NCI-H226 (cell line): ENCODE results near the gene DIAPH1.
"Not testable (repeated sequence)": the region's sequence is repeated elsewhere in the genome, so short reads cannot be mapped to it uniquely, and the experiment has no call there.

Experiments used
- DNase-seq: peaks from one replicate; pipeline ENCODE4 v3.0.0-alpha.2; 2015

The DIAPH1 gene

DNA sequence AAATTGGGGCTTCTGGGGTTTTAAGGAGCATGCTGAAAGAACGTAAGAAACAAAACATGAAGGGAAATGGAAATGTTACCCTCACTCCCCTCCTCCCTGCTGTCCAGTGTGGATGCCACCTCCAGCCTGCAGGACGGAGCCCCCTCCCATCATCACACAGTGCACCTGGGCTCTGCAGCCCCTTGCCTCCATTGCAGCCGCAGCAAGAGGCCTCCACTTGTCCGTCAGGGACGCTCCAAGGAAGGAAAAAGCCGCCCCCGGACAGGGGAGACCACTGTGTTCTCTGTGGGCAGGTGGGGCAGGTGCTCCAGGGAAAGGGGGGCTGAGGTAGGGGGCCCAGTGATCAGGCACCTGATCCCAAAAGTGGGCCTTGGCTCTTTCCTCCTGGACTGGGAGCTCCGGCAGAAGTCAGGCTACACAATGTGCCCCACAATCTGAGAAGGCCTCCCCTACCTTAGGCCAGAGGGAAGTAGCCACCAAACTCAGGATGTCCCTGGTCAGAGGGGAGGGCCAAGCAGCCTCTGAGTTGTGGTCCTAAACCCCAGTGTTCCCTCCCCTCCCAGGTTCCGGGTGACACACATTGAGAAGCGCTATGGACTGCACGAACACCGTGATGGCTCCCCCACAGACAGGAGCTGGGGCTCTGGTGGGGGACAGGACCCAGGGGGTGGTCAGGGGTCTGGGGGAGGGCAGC lies 20.7 kb upstream of the DIAPH1 start:
- DNase-seq: no peak

DNA sequence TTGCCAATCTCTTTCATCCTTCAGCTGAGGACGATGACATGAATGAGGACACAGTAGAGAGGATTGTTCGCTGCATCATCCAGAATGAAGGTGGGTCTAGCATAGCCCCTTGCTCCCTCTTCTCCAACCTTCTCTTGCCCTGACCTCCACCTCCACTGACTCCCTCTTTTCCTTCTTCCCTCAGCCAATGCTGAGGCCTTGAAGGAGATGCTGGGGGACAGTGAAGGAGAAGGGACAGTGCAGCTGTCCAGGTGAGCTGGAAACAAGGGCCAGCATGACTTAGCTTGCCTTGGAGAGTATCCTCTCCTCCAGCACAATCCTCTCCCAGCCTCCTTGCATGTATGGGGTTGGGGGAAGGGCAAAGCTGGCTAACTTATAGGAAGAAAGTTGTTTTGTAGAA lies 20.0 kb upstream of the DIAPH1 start:
- no peak for DNase-seq

DNA sequence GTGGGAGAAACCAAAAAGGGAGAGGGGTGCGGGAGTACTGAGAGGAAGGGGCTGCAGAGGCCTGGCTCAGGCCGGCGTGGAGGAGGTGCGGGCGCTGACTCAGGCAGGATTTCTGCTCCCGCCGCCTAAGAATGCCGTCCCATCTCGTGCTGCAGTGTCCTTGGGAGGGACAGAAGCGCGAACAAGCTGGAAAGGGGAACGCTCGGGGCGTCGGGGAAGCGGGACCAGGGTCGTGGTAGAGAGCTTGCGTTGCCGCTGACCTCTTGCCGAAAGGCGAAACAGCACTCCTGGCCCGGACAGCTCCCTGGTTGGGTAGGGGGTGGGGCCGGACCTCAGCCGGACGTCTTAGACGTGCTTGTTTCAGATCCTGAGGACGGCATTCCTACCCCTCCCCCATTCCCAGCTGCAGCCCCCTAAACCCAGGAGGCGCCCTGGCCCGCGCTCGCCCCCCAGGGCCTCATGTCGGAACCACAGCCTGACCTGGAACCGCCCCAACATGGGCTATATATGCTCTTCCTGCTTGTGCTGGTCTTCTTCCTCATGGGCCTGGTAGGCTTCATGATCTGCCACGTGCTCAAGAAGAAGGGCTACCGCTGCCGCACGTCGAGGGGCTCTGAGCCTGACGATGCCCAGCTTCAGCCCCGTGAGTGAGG lies 19.1 kb upstream of the DIAPH1 start:
- DNase-seq: peak; percentile 27

DNA sequence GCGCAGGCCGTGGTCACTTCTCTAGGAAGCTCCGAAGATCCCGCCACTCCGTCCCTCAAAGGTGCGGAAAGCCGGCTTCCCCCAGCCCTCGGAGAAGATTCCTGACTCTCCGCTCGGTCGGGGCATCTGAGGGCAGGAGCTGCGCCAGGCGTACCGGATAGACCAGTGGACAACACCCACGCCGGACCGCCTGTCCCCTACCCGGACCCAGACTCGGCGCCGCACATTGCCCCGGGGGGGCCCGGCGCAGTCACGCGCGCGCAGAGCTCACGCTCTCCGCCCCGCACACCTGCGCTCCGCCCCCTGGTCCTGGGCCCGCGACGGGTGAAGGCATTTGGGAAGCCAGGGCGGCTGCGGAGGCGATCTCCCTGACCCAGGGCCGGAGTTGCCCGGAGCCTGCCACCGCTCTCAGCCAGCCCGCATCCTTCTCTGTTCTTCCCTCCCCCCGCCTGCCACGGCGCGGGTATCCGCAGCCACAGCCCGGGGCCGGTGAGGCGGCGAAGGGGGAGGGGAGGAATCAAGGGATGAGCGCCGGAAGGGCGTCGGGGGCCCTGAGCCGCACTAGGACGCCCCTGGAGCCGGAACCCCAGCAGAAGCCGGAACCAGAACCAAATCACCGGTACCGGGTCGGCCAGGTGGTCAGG lies 18.4 kb upstream of the DIAPH1 start:
- no peak for DNase-seq

DNA sequence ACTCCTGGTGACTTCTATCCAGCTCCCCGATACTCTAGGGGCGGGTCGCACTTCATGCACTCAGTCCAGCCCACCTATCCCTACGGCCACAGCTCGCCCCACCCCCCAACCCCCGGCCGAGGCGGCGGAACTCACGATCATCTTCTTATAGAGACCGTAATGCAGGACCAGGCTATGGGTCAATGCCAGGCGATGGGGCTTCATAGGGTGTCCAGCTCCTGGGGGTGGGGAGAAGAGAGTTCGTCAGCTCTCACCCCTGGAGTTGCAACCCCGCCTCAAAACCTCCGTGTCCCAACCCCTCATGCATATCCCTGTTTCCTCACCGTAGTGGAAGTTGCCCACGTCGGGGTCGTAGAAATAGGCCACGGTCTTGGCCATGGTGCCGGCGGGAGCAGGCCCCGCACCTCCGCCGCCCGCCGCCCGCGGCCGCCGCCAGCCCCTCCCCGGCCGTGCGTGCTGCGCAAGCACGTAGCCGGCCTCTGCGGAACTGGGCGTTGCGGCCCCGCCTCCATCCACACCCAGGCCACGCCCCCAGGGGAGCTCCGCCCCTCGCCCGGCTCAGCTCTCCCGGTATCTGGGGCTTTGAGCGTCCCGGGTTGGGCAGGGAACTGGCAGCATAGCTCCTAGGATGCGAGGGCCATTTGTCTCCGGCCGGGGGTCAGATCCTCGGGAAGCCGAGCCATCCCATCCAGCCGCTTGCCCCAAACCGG lies 17.8 kb upstream of the DIAPH1 start, which contains the start of the genes HDAC3 and RELL2:
HDAC3 (minus strand) TSS at position 437 of the 710 bp plus-strand sequence; CDS start at position 378, 59 bp downstream.
RELL2 (plus strand) TSS at position 585 of the 710 bp plus-strand sequence. CDS start 1,229 bp downstream, outside the sequence.
- peak; percentile 80 for DNase-seq

DNA sequence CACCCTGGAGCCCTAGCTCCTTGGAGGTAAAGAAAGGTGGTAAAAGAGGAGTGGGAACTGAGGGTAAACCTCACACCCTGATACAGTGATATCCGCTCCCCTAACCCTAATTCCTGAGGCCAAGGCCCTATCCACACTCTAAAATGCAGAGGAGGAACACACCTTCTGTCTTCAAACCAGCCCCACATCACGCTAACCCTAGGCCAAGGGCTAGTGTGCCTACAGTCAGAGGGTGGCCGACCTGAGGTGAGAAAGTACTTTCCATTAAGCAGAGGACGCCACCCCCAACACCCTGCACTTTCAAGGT lies 17.3 kb upstream of the DIAPH1 start:
- no peak for DNase-seq

DNA sequence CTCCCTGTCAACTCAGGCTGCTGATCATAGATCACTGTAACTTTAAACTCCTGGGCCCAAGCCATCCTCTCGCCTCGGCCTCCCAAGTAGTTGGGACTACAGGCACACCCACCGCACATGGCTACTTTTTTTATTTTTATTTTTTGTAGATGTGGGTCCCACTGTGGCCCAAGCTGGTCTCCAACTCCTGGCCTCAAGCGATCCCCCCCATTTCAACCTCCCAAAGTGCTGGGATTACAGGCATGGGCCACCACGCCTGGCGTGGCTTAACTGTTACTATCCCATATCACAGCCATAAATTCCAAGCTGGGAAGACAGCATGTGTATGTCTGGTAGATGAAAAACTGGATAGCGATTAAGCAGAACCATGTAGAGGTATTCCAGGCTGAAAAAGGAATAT lies 16.8 kb upstream of the DIAPH1 start:
- DNase-seq: no peak

DNA sequence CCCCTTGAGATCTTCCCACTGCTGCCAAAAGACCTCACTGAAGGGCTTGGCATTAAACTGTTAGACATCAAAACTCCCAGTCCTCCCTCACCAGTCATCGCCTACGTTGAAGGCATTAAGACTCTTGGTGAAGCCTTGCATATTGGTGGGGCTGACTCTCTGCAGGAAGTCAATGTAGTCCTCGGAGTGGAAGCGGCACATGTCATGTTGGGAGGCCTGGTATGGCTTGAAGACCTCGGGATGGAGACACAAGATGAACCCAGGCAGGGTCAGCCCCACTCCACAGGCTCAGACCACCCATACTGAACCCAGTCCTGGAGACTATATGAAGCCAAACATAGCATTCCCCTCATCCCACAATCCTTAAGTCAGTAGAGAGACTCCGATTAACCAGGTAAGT lies 15.9 kb upstream of the DIAPH1 start:
- DNase-seq: no peak

DNA sequence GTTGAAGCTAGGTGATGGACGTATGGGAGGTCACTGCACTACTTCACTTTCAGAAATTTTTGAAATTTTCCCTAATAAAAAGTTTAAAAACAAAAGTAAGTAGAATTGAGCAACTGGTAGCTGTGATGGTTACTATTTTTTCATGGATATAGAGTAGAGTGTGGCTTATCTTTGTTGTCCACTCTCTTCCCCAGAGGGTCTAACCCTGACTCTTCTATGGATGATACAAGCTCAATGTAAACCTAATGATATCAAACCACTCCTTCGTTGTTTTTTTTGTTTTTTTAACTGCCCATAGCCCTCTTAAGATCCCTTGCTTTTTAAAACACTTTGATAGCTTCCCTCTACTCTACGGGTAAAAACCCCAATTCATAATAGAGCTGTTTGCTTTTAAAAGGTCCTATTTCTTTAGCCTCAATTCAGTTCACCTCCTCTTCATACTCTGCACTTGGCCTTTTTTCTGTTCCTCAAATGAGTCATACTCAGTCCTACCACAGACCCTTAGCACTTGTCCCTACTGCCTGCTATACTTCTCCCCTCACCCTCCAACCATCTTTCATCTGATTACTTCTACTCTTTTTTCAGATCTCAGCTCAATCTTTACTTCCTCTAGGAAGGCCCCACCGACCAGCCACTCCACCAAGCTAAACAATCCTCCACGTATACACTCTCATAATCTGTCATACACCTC lies 15.2 kb upstream of the DIAPH1 start:
- DNase-seq: no peak

DNA sequence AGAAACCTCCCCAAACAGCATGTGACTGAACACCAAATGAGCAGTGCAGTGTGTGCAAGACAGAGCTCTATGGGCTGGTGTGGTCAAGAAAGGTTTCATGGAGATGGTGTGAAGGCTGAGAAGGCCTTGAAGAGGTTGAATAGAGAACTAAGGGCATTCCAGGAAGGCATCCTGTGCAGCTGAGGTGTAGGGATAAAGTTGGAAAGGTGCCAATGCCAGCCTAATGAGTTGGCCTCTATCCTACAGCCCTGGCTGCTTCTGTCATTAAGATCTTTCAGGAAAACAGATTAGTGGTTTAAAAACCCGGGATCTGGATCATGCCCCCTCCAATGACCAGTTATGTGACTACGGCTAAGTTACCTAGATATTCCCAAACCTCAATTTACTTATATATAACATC lies 13.8 kb upstream of the DIAPH1 start:
- no peak for DNase-seq

DNA sequence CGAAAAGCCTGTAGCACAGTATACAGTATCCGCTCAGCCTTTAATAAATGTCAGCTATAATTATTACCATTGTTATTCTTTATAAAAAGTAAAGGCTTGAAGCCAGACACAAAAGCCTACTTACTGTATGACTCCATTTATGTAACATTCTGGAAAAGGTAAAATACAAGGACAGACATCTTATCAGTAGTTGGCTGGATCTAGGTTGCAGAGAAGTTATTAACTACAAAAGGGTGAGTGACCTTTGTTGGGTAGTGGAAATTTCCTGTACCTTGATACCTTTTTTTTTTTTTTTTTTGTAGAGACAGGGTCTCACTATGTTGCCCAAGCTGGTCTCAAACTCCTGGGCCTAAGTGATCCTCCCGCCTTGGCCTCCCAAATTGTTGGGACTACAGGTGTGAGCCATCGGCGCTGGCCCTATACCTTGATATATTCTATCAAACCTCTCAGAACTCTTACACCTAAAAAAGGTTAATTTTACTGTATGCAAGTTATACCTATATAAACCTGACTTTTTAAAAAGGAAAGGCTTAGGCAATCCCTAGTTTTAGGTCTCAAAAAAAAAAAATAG lies 11.9 kb upstream of the DIAPH1 start:
- no peak for DNase-seq

DNA sequence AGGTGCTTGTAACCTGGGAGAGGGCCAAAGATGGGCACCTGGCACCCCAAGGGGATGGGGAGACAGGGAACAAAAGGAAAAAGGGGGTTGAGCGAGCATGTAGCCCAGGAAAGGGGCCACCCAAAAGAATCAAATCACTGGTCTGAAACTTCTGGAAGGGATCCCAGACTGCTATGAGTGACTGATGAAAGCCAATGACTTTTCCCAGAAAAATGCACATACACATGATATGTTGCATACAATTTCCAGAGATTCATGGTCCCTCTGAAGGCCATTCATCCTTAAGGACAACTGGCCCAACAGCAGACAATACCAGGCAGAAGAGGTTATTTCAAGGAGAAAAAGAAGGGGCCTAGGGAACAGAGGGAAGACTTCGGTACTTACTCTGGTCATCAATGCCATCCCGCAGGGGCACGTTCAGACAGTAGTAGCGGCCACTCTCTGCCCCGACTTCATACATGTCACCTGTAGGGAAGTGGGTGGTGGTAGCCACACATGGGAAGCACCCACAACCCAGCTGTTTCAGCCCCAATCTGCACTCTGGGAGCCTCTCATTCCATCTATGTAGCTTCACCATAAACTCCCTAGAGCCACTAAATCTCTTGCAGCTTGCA lies 9.5 kb upstream of the DIAPH1 start:
- DNase-seq: no peak

DNA sequence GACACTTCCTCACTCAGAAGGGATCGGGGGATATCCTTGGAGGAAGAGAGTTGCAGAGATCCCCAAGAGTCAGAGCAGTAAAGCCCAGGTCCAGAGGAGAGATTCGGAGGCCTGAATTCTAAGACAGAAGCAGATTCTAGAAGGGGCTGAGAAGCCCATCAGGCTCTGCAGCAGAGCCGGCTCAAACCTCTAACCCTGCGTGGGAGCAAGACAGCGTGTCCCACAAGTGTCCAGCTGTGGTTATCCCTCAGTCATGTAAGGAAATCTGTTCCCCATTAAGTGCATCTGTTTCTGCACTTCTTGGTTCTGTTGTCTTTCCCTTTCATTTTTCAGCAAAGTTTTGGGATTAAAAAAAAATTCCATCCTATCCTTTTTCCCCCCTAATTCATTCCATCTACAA lies 4.8 kb upstream of the DIAPH1 start:
- DNase-seq: no peak

DNA sequence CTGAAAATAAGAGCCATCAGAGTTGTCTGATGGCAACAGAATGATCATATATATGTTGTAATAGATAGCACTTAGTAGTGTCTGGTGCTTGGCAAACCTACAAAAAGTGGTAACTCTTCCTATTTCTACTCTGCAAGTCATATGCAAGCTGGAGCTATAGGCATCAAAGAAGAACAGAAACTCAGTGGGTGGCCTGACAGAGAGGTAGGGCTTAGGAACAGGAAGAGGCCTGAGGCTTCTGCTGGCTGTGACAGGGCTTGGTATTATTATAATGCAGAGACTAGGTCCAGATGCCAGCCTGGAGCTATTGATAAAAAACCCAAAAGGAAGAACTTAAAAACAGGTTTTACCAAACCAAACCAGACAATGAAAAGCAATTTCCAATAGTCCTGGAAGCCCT lies 4.4 kb upstream of the DIAPH1 start:
- DNase-seq: no peak

DNA sequence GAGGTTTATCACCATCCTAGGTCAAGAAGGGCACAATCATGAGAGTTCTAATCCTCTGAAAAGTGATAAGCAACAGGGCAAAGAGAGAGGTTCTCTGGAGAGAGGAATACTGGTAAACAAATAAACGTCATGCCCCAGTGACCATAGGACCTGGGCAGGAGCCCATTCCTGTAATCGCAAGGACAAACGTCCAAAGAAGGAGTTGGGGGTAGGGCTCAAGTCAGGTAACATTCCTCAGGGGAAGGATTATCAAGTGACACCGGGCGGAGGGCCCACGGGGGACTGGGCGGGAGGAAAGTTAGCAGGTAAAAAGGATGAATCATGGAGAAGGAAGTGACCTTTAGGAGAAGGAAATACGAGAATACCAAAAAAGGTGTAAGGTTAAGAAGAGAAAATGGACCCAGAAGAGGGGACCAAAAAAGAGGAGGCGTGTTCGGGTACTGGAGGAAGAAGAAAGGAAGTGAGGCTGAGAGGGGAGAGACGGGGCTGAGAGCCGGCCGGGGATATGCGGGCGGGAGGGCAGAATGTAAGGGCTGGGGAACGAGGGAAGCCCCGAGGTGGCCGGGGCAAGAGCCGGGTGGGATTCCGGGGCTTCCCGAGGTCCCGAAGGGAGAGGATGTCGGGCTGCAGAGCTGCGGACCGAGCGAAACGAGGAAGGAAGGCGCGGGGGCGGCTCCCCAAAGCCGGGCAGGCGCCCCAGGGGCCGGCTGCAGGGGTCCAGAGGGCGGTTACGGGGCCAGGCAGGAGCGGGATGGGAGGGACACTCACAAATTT lies 583 bp downstream of the DIAPH1 start:
- DNase-seq: peak; percentile 41

DNA sequence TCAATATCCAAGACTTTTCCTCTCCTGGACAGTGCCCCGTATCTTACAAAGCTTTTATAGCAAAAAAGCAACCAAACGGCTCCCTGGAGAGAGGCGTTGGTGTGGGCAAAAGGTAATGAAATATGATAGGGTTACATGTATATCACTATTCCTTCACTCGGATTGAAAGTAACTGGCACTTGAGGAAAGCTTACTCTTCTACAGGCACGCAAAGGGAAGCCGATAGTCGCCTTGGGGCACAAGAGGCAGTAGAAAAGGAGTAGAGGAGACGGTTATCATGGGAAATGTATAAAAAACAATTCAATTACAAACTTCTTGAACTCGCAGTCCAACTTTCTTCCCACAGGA lies 1.1 kb downstream of the DIAPH1 start:
- DNase-seq: no peak

DNA sequence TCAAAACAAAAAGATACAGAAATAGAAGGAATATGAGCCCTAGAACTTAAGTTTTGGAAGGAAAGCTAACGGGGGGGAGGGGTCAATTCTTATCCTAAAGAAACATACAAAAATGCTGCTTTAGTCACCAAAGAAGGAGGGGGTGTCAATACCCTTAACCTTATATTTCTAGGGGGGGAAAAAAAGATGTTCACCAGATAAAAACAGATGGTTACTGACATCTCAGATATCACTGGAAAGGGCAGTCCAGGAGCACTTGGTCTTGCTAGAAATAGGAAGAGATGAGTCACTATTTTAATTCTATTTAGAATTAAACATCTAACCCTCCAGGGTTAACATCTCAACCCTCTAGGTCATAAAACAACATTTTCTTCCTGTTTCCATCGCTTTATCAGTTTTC lies 1.7 kb downstream of the DIAPH1 start:
- DNase-seq: no peak

DNA sequence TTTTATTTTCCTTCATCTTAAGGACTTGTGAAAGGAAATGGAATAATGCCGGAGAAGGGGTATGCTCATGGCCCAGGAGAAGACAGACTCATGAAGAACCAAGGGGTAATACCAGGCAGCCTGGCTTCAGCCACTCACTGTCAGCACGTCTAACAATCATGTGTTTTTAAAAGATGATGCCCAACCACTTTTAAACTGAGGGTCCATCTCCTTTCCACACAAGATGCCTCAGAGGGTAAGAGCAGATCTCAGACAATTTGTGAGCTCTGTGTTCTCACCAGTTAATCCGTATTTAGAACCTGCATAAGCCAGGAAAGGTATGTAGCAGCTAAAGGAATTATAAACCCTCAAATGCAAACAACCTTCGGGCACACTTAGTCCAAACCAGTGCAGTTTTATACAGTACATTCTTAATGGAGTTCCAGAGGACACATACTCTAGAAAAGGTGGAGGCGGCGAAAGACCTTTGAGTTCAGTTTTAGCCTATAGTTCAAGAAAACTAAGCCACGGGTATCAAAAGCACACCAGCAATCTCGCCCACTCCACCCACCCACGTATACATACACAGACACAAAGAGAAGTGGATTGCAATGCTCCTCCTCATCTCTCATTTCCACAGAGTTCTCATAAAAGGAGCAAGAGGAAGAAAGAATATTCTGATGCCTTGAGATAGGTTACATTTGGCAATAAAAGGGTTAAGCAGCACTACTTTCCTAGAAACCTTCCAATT lies 2.6 kb downstream of the DIAPH1 start:
- DNase-seq: no peak

DNA sequence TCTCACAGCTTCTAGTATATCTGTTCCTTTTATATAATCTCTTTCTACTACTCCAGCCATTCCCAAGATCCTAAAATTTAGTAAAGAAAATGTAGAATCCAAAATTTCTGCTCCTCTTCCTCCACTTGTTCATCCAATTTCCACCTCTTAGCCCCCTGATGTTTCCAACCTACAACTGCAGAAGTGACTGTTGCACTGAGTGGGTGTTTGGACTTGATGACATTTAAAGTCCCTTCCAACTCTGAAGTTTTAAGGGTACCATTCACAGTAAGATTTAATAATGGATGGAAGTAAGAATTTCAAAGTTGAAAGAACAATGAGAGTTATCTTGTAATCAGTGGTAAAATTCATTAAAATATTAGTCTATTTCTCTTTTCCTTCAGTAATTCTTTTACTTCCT lies 5.5 kb downstream of the DIAPH1 start:
- no peak for DNase-seq

DNA sequence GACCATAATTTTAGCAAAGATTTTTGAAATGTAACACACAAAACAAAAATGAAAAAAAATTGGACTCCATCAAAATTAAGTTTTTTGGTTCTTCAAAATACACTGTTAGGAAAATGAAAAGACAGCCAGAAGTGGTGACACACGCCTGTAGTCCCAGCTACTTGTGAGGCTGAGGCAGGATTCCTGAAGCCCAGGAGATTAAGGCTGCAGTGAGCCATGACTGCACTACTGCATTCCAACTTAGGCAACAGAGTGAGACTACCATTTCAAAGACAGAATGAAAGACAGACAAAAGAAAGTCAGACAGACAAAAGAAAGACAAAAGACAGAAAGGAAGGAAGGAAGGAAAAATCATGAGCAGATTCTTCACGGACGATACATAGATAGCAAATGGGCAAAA lies 7.5 kb downstream of the DIAPH1 start:
- no peak for DNase-seq

DNA sequence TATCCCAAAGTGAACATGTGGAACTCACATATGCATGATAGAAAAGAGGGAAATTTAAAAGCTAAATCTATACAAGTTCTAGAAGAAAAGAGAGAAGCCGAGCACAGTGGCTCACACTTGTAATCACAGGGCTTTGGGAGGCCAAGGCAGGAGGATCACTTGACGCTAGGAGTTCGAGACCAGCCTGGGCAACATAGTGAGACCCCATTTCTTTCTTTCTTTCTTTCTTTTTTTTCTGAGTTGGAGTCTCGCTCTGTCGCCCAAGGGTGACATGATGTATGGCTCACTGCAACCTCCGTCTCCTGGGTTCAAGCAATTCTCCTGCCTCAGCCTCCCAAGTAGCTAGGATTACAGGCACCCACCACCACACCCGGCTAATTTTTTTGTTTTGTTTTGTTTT lies 8.9 kb downstream of the DIAPH1 start:
- DNase-seq: not testable (repeated sequence)
